Stimulated activated CD8-positive, alpha-beta memory T cell treated with anti-CD3 and anti-CD28 coated beads, Interleukin-7, amount 100 ng/mL, for 1 hour (primary cell): ENCODE measurements around the gene PTPN23.
"Not testable (repeated sequence)": the region's sequence is repeated elsewhere in the genome, so short reads cannot be mapped to it uniquely, and the experiment has no call there.

ENCODE experiments used
- DNase-seq, 2 donors: peaks; one replicate each; pipeline ENCODE4 v3.0.0-alpha.2; 2020; ENCODE audit warnings: low read depth in 2 of 2

The PTPN23 gene, protein sequence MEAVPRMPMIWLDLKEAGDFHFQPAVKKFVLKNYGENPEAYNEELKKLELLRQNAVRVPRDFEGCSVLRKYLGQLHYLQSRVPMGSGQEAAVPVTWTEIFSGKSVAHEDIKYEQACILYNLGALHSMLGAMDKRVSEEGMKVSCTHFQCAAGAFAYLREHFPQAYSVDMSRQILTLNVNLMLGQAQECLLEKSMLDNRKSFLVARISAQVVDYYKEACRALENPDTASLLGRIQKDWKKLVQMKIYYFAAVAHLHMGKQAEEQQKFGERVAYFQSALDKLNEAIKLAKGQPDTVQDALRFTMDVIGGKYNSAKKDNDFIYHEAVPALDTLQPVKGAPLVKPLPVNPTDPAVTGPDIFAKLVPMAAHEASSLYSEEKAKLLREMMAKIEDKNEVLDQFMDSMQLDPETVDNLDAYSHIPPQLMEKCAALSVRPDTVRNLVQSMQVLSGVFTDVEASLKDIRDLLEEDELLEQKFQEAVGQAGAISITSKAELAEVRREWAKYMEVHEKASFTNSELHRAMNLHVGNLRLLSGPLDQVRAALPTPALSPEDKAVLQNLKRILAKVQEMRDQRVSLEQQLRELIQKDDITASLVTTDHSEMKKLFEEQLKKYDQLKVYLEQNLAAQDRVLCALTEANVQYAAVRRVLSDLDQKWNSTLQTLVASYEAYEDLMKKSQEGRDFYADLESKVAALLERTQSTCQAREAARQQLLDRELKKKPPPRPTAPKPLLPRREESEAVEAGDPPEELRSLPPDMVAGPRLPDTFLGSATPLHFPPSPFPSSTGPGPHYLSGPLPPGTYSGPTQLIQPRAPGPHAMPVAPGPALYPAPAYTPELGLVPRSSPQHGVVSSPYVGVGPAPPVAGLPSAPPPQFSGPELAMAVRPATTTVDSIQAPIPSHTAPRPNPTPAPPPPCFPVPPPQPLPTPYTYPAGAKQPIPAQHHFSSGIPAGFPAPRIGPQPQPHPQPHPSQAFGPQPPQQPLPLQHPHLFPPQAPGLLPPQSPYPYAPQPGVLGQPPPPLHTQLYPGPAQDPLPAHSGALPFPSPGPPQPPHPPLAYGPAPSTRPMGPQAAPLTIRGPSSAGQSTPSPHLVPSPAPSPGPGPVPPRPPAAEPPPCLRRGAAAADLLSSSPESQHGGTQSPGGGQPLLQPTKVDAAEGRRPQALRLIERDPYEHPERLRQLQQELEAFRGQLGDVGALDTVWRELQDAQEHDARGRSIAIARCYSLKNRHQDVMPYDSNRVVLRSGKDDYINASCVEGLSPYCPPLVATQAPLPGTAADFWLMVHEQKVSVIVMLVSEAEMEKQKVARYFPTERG (N-terminal part only)

DNA sequence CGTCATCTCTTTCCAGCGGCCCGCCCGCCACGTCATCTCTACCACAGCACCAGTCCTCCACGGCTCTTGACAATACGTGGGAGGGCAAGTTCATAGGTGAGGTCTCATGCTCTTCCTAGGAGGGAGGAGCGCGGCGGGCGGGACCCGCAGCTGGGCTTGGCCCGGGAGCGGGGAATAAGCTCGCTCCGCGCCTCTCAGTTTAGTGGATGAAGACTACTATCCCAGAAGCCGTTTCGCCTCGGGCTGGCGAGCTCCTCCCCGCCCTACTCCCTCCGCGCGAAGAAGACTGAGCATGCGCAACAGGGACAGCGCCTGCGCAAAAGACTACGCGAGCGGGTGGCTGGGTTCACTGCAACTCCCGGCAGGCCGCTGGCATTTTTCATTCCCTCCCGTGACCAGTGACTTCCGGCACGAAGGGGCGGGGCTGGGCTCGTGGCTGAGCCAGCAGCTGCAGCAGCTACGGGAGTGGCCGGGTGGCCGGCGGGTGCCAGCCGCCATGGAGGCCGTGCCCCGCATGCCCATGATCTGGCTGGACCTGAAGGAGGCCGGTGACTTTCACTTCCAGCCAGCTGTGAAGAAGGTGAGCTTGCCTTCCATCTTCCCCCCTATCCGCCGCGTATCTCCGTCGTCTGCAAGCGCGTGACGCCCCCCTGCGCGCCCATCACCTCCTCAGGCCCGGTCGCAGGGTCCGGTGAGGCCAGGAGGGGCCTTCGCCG, at the start of gene PTPN23:
TSS of gene PTPN23 (plus strand) at position 421 of the 716 bp plus-strand sequence. CDS start at position 497, 76 bp downstream.
- DNase-seq, result peak; percentile 98

DNA sequence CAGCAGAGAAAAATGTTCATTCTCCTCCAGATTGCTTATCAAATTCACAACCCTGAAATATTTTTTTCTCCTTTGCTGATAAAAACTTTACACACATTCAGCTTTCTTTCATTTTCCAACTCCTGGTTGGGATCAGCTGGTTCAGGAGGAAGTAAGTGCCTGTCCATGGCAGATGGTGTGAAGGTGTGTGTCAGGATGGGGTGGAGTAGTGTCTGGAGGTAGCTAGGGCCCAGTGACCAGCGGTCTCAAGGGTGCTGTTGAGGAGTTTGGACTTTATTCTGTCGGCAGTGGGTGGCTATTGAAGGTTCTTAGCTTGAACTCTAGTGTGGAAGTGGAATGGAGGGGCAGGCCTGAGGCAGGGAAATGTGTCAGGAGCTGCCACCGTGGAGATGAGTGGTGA, 46.9 kb upstream of the PTPN23 start:
- DNase-seq, result no peak

DNA sequence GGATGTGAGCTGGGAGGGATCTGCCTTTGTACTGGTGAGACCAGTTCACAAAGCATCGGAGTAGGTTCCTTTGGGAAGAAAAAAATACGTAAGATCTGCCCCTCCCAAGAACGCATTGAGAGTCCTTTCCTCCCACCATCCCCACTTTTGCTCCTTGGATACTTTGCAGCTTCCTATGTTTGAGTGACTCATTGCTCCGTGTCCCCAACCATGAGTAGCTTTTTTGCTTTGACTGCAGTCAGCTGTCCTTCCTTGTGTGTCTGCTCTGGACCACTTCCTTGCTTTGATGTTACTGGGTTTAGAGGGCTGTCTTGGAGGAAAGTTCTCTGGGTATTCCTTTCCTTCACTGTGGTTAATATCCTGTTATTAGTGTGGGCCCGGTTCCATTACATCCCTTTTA, 43.2 kb upstream of the PTPN23 start:
- no peak for DNase-seq

- DNase-seq, result no peak
These were observed 40.9 kb upstream of the PTPN23 start for GRCh38 chr3:47339951-47340350.

DNA sequence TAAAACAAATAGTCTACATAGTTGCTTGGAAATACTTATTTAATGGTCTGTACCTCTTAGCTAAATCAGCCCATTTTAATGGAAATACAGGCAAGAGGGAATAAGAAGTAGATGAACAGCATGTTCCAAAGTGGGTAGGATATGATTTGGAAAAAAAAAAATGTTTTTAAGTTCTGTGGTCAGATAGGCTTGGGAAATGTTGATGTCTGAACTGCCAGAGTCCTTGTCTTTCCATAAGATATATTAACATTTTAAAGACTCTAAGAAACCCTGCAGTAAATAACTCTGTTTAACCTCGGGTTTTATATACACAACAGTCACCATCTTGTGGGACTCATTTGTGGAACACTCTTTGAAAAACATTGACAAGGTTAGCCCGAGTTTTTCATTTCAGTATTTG, 40.0 kb upstream of the PTPN23 start:
- no peak for DNase-seq

DNA sequence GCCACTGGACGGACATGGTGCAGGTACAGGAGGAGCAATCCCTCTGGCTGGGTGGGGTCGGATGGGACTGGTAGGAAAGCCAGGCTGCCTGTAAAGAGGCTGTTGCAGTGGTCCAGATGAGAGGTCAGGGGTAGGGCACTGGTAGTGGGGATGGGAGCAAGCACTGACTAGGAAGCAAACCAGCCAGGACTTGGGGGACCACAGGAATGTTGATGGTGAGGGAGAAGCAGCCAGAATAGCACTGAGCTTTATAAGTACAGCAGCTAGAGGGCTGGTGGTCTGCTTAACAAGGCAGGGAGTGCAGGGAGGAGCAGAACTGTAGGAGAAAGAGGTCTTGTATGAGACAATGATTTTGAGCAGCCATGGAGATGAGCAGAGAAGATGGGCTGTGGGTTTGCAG, 38.7 kb upstream of the PTPN23 start:
- no peak for DNase-seq

DNA sequence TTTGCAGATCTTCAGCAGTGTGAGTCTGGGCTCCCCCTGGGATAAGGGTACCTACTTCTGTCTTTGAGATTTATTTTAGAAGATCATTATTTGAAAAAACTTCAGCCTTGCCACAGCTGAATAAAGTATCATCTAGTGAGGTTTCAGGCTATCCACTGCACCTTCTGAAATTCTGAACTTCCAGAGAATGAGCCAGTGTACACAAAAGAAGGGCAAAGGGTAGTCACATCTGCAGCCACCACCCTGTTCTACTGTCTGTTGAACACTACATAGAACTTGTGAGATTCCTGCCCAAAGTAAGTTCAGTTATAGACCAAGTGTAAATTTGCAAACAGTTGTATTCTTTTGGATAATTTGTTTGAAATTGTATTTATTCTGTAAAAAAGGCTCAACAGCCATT, 38.0 kb upstream of the PTPN23 start:
- DNase-seq, result no peak

GRCh38 chr3:47343471-47343971, 37.3 kb upstream of the PTPN23 start:
- DNase-seq, result no peak

DNA sequence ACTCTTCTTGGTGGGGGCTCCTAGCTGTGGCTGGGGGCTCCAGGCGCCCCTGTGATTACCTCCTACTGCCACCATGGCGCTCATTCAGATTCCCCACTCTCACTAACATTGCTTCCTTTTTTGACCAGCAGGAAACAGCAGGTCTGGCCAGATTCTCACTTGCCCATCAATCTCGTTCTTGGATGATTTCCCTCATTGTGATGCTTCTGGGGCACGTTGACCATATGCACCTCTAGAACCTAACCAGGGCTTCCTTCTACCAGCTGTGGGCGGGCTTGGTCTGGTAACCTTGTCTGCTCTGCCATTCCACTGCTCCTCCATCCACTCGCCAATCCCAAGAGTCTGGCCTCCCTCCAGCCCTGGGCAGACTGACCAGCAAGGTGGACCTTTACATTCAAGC, 35.9 kb upstream of the PTPN23 start:
- DNase-seq, result no peak

- no peak for DNase-seq
These were observed 33.5 kb upstream of the PTPN23 start for GRCh38 chr3:47347217-47347801.

- DNase-seq, result no peak
These were observed 32.2 kb upstream of the PTPN23 start for GRCh38 chr3:47348411-47349154.

- no peak for DNase-seq
These were observed 25.8 kb upstream of the PTPN23 start for GRCh38 chr3:47355010-47355409.

DNA sequence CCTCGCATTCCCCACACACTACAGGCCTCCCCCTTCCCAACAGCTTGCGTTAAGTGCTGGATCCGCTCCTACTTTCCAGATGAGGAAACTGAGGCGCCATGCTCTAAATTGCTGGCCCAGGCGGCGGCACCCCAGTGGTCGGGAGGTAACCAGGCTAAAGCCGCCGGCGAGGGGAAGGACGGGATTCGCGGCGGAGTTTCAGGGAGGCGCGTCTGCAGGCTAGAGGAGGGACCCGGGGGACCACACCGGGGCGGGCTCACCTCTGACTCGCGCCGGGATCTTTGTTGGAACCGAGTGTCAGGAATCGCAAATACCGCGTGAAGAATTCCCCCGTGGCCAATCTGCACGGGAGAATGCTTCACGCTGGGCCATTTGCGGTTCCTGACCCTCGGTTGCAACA, 24.6 kb upstream of the PTPN23 start:
- no peak for DNase-seq

GRCh38 chr3:47359323-47359722, 21.5 kb upstream of the PTPN23 start:
- no peak for DNase-seq

- not testable (repeated sequence) for DNase-seq
These were observed 20.7 kb upstream of the PTPN23 start for GRCh38 chr3:47360110-47360517.

- DNase-seq, result no peak
These were observed 18.1 kb upstream of the PTPN23 start for GRCh38 chr3:47362701-47363100.

DNA sequence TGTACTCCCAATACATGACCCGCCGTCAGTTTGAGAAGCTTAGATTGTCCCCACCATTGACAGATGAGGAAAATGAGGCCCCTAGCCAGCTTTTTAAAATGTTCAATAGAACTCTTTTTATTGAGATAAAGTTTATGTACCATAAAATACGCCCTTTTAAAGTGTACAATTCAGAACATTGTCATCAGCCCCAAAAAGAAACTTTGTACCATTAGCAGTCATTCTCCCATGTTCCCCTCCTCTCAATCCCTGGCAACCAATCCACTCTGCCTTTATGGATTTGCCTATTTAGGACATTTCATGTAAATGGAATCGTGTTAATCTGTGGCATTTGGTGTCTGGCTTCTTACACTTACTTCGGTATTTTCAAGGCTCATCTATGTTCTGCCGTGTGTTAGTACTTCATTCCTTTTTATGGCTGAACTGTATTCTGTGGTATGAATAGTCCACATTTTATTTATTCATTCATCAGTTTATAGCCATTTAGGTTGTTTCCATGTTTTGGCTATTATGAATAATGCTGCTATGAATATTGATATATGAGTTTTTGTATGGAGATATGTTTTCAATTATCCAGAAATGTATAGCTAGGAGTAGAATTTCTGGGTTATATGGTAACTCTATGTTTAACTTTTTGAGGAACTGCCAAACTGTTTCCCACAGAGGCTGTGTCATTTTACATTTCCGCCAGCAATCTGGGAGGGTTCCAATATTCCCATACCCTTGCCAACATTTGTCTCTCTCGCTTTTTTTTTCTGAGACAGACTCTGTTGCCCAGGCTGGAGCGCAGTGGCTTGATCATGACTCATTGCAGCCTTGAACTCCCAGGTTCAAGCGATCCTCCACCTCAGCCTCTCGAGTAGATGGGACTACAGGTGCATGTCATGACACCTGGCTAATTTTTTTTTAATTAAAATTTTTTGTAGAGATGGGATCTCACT, 15.3 kb upstream of the PTPN23 start:
- no peak for DNase-seq

DNA sequence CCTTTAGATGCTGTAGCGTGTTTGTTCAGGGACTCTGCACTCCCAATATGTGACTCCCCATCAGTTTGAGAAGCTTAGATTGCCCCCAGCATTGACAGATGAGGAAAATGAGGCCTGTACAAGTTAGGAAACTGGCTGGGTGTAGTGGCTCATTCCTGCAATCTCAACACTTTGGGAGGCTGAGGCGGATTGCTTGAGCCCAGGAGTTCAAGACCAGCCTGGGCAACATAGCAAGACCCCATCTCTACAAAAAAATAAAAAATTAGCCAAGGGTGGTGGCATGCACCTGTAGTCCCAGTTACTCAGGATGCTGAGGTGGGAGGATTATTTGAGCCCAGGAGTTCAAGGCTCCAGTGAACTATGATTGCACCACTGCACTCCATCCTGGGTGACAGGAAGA, 14.0 kb upstream of the PTPN23 start:
- DNase-seq, result no peak

- DNase-seq, result no peak
These were observed 13.2 kb upstream of the PTPN23 start for GRCh38 chr3:47367631-47368030.
